ENCODE data around the gene PTPA. TPM values are rescaled to one million over a fixed set of nuclear protein-coding genes. Genes with fewer than 3 reads are reported as not detected.

PTPA gene
- total RNA-seq, 1 donor from 2014 or later = 166 TPM

- Mint-ChIP-seq H3K9me3 (ENCODE audit: unreplicated experiment) (peaks cover 7% of the 10 kb centered on the region), H3K36me3 (ENCODE audit: unreplicated experiment) (no peaks in the 10 kb centered on the region), H3K4me3 (ENCODE audit: unreplicated experiment) (no peak overlapping the region), H3K4me1 (ENCODE audit: low read depth, unreplicated experiment) (peaks cover 20% of the 10 kb centered on the region), H3K27me3 (ENCODE audit: unreplicated experiment) (peaks cover 6% of the 10 kb centered on the region), H3K27ac (ENCODE audit: unreplicated experiment) (no peak overlapping the region)
- TF ChIP-seq, protein P1, sequence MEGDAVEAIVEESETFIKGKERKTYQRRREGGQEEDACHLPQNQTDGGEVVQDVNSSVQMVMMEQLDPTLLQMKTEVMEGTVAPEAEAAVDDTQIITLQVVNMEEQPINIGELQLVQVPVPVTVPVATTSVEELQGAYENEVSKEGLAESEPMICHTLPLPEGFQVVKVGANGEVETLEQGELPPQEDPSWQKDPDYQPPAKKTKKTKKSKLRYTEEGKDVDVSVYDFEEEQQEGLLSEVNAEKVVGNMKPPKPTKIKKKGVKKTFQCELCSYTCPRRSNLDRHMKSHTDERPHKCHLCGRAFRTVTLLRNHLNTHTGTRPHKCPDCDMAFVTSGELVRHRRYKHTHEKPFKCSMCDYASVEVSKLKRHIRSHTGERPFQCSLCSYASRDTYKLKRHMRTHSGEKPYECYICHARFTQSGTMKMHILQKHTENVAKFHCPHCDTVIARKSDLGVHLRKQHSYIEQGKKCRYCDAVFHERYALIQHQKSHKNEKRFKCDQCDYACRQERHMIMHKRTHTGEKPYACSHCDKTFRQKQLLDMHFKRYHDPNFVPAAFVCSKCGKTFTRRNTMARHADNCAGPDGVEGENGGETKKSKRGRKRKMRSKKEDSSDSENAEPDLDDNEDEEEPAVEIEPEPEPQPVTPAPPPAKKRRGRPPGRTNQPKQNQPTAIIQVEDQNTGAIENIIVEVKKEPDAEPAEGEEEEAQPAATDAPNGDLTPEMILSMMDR (IDR thresholded peaks at IDR 0.05; ENCODE audit: partially characterized antibody, unreplicated experiment) = no peak
- DNase-seq = no peak
Measured at GRCh38 chr9:129166623-129167557, 55.7 kb downstream of the PTPA start.

DNA sequence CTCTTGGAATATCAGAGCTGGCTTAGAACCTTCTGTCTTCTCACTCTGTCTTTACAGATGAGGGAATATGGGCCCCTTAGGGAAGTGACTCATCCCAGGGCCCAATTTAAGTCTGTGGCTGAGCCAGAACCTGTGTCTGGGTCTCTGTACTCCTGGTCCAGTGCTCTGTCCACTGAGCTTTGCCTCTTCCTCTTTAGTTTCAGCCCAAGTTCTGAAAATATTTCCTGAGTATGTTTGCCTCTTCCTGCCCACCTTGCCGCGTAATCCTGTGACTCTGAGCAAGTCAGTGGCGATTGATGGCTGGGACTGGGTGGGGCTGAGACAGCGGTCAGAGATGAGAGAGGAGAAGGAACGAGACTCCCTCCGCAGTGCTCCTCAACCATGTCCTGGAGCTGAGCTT lies 59.0 kb downstream of the PTPA start:
- no peaks in the 10 kb centered on the region for H3K36me3 Mint-ChIP-seq (ENCODE audit: unreplicated experiment)
- H3K27ac Mint-ChIP-seq (ENCODE audit: unreplicated experiment) = no peak overlapping the region
- TF ChIP-seq, protein P1 (IDR thresholded peaks at IDR 0.05; ENCODE audit: partially characterized antibody, unreplicated experiment) = no peak

DNA sequence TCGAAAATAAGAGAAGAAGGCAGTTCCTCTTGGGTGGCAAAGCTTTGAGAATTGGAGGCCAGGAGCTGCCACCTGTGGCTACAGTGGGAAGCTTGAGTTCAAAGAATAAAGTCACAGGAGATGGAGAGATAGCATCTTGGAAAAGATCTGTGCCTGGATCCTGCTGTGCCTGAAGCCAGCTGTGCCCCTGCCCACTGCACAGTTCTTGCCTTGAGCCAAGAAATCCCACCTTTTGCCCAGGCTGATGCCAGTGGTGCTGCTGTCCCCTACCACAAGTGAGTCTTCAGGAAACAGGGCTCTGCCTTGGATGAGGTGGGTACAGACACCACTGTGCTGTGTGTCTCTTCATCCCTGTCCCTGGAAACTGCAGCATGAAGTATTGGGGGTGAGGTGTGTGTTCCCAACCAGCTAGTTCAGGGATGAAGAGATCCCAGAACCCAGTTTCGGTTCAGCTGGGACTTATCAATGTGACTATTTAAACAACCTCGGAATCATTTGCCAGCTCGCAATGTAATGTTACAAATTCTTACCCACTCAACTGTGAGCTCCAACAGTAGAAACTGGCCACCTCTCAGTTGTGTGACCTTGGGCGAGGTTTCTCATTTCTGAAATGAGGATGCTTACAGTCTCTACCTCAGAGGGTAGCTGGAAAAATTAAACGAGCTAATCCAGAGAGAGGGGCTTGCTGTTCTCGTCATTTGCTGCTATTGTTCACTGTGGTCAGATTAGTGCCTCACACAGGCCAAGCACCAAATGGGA lies 61.0 kb downstream of the PTPA start:
- H3K9me3 Mint-ChIP-seq (ENCODE audit: unreplicated experiment) = peaks cover 6% of the 10 kb centered on the region
- peak overlapping the region; percentile 43 for H3K27ac Mint-ChIP-seq (ENCODE audit: unreplicated experiment)
- H3K4me3 Mint-ChIP-seq (ENCODE audit: unreplicated experiment) = peak overlapping the region; percentile 38
- no peak for DNase-seq
- H3K27me3 Mint-ChIP-seq (ENCODE audit: unreplicated experiment) = peaks cover 11% of the 10 kb centered on the region
- H3K36me3 Mint-ChIP-seq (ENCODE audit: unreplicated experiment) = no peaks in the 10 kb centered on the region
- TF ChIP-seq, protein P1 (IDR thresholded peaks at IDR 0.05; ENCODE audit: partially characterized antibody, unreplicated experiment) = no peak
- H3K4me1 Mint-ChIP-seq (ENCODE audit: low read depth, unreplicated experiment) = peaks cover 30% of the 10 kb centered on the region

More for the DNA sequence above, 59.0 kb downstream of the PTPA start:
- no peak for DNase-seq
- Mint-ChIP-seq H3K27me3 (ENCODE audit: unreplicated experiment) (peaks cover 4% of the 10 kb centered on the region), H3K9me3 (ENCODE audit: unreplicated experiment) (peaks cover 5% of the 10 kb centered on the region), H3K4me1 (ENCODE audit: low read depth, unreplicated experiment) (peaks cover 30% of the 10 kb centered on the region), H3K4me3 (ENCODE audit: unreplicated experiment) (no peak overlapping the region)

- H3K27me3 Mint-ChIP-seq (ENCODE audit: unreplicated experiment) = peaks cover 11% of the 10 kb centered on the region
- no peak overlapping the region for H3K4me3 Mint-ChIP-seq (ENCODE audit: unreplicated experiment)
- H3K27ac Mint-ChIP-seq (ENCODE audit: unreplicated experiment) = no peak overlapping the region
- TF ChIP-seq, protein P1 (IDR thresholded peaks at IDR 0.05; ENCODE audit: partially characterized antibody, unreplicated experiment) = no peak
- peak; percentile 39 for DNase-seq
- peaks cover 26% of the 10 kb centered on the region for H3K4me1 Mint-ChIP-seq (ENCODE audit: low read depth, unreplicated experiment)
- peaks cover 5% of the 10 kb centered on the region for H3K9me3 Mint-ChIP-seq (ENCODE audit: unreplicated experiment)
- no peaks in the 10 kb centered on the region for H3K36me3 Mint-ChIP-seq (ENCODE audit: unreplicated experiment)
Measured at GRCh38 chr9:129172816-129173215, 61.6 kb downstream of the PTPA start.

Measured in glutamatergic neuron (in vitro differentiated cells).